ENCODE data around the gene MAGED4B.
"Not testable (repeated sequence)": the region's sequence is repeated elsewhere in the genome, so short reads cannot be mapped to it uniquely, and the experiment has no call there.

The MAGED4B gene

GRCh38 chrX:52078131-52078530, 9.1 kb upstream of the MAGED4B start:
- no peak overlapping the region for H3K4me2 ChIP-seq (ENCODE audit: low read depth, low read length)
- no peaks in the 10 kb centered on the region for H3K36me3 ChIP-seq (replicated peaks; ENCODE audit: insufficient read depth, low read length)
- no peaks in the 10 kb centered on the region for H3K4me1 ChIP-seq (ENCODE audit: low read length)
- H3K9me3 ChIP-seq (replicated peaks; ENCODE audit: insufficient read depth, low read length), result no peaks in the 10 kb centered on the region
- no peak overlapping the region for H3K27ac ChIP-seq (ENCODE audit: low read length)
- no peaks in the 10 kb centered on the region for H3K9me2 ChIP-seq (replicated peaks; ENCODE audit: insufficient read depth, low read length)
- no peaks in the 10 kb centered on the region for H3F3A ChIP-seq (ENCODE audit: insufficient read depth, low read length)
- H3K4me3 ChIP-seq (ENCODE audit: low read length), result no peak overlapping the region
- H4K20me1 ChIP-seq (ENCODE audit: insufficient read depth, low read length), result no peaks in the 10 kb centered on the region
- no peak overlapping the region for H2AFZ ChIP-seq (ENCODE audit: low read length)
- no peaks in the 10 kb centered on the region for H3K79me2 ChIP-seq (ENCODE audit: low read length)
- no peak for DNase-seq
- TF ChIP-seq EZH2 (optimal IDR thresholded peaks at IDR 0.05; ENCODE audit: low read depth, low read length), result no peak
- no peak overlapping the region for H3K9ac ChIP-seq (ENCODE audit: low read length)
- no peaks in the 10 kb centered on the region for H3K27me3 ChIP-seq (replicated peaks; ENCODE audit: insufficient read depth, low read length)

GRCh38 chrX:52042288-52042687, 26.7 kb downstream of the MAGED4B start:
- not testable (repeated sequence) for H3K4me2 ChIP-seq (ENCODE audit: low read depth, low read length); H3K4me3 ChIP-seq (ENCODE audit: low read length); H3K9me2 ChIP-seq (replicated peaks; ENCODE audit: insufficient read depth, low read length); H4K20me1 ChIP-seq (ENCODE audit: insufficient read depth, low read length); H3F3A ChIP-seq (ENCODE audit: insufficient read depth, low read length); H3K27me3 ChIP-seq (replicated peaks; ENCODE audit: insufficient read depth, low read length); H3K9ac ChIP-seq (ENCODE audit: low read length); H3K36me3 ChIP-seq (replicated peaks; ENCODE audit: insufficient read depth, low read length); DNase-seq; H3K79me2 ChIP-seq (ENCODE audit: low read length); H3K4me1 ChIP-seq (ENCODE audit: low read length); H3K27ac ChIP-seq (ENCODE audit: low read length); H2AFZ ChIP-seq (ENCODE audit: low read length); H3K9me3 ChIP-seq (replicated peaks; ENCODE audit: insufficient read depth, low read length)

- Histone ChIP-seq H3K9ac (ENCODE audit: low read length) (no peak overlapping the region), H2AFZ (ENCODE audit: low read length) (no peak overlapping the region), H3K27me3 (replicated peaks; ENCODE audit: insufficient read depth, low read length) (no peaks in the 10 kb centered on the region), H3K9me2 (replicated peaks; ENCODE audit: insufficient read depth, low read length) (no peaks in the 10 kb centered on the region), H3K27ac (ENCODE audit: low read length) (no peak overlapping the region), H3K9me3 (replicated peaks; ENCODE audit: insufficient read depth, low read length) (no peaks in the 10 kb centered on the region), H3K4me3 (ENCODE audit: low read length) (no peak overlapping the region), H3F3A (ENCODE audit: insufficient read depth, low read length) (no peaks in the 10 kb centered on the region), H4K20me1 (ENCODE audit: insufficient read depth, low read length) (no peaks in the 10 kb centered on the region), H3K4me2 (ENCODE audit: low read depth, low read length) (no peak overlapping the region), H3K4me1 (ENCODE audit: low read length) (no peaks in the 10 kb centered on the region), H3K79me2 (ENCODE audit: low read length) (no peaks in the 10 kb centered on the region), H3K36me3 (replicated peaks; ENCODE audit: insufficient read depth, low read length) (no peaks in the 10 kb centered on the region)
- TF ChIP-seq EZH2phosphoT487 (IDR thresholded peaks at IDR 0.05; ENCODE audit: low read length) (no peak), CTCF (IDR thresholded peaks at IDR 0.05; ENCODE audit: low read length) (no peak), EZH2 (optimal IDR thresholded peaks at IDR 0.05; ENCODE audit: low read depth, low read length) (no peak)
- DNase-seq, result no peak
These were observed 34.8 kb downstream of the MAGED4B start for GRCh38 chrX:52034211-52034610.

- H2AFZ ChIP-seq (ENCODE audit: low read length), result no peak overlapping the region
- TF ChIP-seq EZH2phosphoT487 (IDR thresholded peaks at IDR 0.05; ENCODE audit: low read length) (no peak), EZH2 (optimal IDR thresholded peaks at IDR 0.05; ENCODE audit: low read depth, low read length) (no peak), CTCF (IDR thresholded peaks at IDR 0.05; ENCODE audit: low read length) (no peak)
These were observed 37.6 kb downstream of the MAGED4B start for GRCh38 chrX:52031371-52031770.

More at GRCh38 chrX:52031371-52031770, 37.6 kb downstream of the MAGED4B start:
- no peak overlapping the region for H3K27ac ChIP-seq (ENCODE audit: low read length)
- no peaks in the 10 kb centered on the region for H3K4me1 ChIP-seq (ENCODE audit: low read length)
- no peaks in the 10 kb centered on the region for H3K79me2 ChIP-seq (ENCODE audit: low read length)
- H3K36me3 ChIP-seq (replicated peaks; ENCODE audit: insufficient read depth, low read length), result no peaks in the 10 kb centered on the region
- no peak overlapping the region for H3K4me2 ChIP-seq (ENCODE audit: low read depth, low read length)
- no peaks in the 10 kb centered on the region for H3K9me2 ChIP-seq (replicated peaks; ENCODE audit: insufficient read depth, low read length)
- H4K20me1 ChIP-seq (ENCODE audit: insufficient read depth, low read length), result no peaks in the 10 kb centered on the region
- no peak overlapping the region for H3K9ac ChIP-seq (ENCODE audit: low read length)
- H3K4me3 ChIP-seq (ENCODE audit: low read length), result no peak overlapping the region
- no peaks in the 10 kb centered on the region for H3K27me3 ChIP-seq (replicated peaks; ENCODE audit: insufficient read depth, low read length)
- no peaks in the 10 kb centered on the region for H3F3A ChIP-seq (ENCODE audit: insufficient read depth, low read length)
- no peak for DNase-seq
- H3K9me3 ChIP-seq (replicated peaks; ENCODE audit: insufficient read depth, low read length), result no peaks in the 10 kb centered on the region

All from MM.1S (cell line).